ENCODE data around the gene STARD6. TPM values are rescaled to one million over a fixed set of nuclear protein-coding genes. Genes with fewer than 3 reads are reported as not detected.
"Not testable (repeated sequence)": the region's sequence is repeated elsewhere in the genome, so short reads cannot be mapped to it uniquely, and the experiment has no call there.

Gene STARD6
- total RNA-seq, 1 experiment from 2014 or later: not detected

DNA sequence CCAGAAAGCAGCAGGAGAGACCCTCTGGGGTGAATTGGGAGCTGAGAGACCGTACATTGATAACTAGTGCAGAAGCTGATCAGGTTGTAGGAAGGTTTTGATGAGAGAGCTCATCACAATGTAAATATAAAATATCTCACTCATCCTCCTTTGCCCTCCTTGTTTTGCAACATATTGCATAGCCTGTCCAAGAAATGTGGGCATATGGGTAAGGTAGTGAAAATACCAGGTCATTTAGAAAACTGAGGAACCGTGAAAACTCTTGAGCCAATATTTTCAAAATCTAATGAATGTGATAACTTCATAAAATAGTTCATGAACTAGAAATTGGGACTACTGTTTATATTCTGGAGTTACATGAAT is 31.5 kb upstream of the STARD6 start:
- intact Hi-C loops (cut with micrococcal nuclease; ENCODE audit: unreplicated experiment): no loop called here
- Histone ChIP-seq H3K36me3 (ENCODE audit: insufficient read depth, low read length, poor library complexity, severe bottlenecking) (no peaks in the 10 kb centered on the region), H3K27me3 (replicated peaks; ENCODE audit: insufficient read depth, low read depth, low read length, poor library complexity) (no peaks in the 10 kb centered on the region), H3K27ac (ENCODE audit: low read depth, low read length, poor library complexity, severe bottlenecking) (no peak overlapping the region), H3K9me3 (ENCODE audit: low read depth, low read length, poor library complexity, severe bottlenecking) (no peaks in the 10 kb centered on the region), H3K4me1 (ENCODE audit: insufficient read depth, low read length, poor library complexity, severe bottlenecking) (peaks cover 15% of the 10 kb centered on the region), H3K4me3 (ENCODE audit: low read depth, low read length, poor library complexity, severe bottlenecking) (no peak overlapping the region)
- ChIA-PET CTCF (interaction anchor here (0.6 kb wide), 2 partner anchors 590 to 594 kb away, joined by 3 to 4 read pairs; no protein-coding TSS in a partner anchor), POLR2A (ENCODE audit: low non-redundant PET) (no interaction called here)
- TF ChIP-seq EZH2 (IDR thresholded peaks at IDR 0.05; ENCODE audit: borderline replicate concordance, low read depth, low read length, poor library complexity, severe bottlenecking): no peak
- TF ChIP-seq, protein P1, sequence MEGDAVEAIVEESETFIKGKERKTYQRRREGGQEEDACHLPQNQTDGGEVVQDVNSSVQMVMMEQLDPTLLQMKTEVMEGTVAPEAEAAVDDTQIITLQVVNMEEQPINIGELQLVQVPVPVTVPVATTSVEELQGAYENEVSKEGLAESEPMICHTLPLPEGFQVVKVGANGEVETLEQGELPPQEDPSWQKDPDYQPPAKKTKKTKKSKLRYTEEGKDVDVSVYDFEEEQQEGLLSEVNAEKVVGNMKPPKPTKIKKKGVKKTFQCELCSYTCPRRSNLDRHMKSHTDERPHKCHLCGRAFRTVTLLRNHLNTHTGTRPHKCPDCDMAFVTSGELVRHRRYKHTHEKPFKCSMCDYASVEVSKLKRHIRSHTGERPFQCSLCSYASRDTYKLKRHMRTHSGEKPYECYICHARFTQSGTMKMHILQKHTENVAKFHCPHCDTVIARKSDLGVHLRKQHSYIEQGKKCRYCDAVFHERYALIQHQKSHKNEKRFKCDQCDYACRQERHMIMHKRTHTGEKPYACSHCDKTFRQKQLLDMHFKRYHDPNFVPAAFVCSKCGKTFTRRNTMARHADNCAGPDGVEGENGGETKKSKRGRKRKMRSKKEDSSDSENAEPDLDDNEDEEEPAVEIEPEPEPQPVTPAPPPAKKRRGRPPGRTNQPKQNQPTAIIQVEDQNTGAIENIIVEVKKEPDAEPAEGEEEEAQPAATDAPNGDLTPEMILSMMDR (conservative IDR thresholded peaks at IDR 0.05; ENCODE audit: low read depth, low read length): no peak
- no TSS peak for BruUV-seq (replicated peaks)
- DNase-seq (ENCODE audit: low spot score): no peak

DNA sequence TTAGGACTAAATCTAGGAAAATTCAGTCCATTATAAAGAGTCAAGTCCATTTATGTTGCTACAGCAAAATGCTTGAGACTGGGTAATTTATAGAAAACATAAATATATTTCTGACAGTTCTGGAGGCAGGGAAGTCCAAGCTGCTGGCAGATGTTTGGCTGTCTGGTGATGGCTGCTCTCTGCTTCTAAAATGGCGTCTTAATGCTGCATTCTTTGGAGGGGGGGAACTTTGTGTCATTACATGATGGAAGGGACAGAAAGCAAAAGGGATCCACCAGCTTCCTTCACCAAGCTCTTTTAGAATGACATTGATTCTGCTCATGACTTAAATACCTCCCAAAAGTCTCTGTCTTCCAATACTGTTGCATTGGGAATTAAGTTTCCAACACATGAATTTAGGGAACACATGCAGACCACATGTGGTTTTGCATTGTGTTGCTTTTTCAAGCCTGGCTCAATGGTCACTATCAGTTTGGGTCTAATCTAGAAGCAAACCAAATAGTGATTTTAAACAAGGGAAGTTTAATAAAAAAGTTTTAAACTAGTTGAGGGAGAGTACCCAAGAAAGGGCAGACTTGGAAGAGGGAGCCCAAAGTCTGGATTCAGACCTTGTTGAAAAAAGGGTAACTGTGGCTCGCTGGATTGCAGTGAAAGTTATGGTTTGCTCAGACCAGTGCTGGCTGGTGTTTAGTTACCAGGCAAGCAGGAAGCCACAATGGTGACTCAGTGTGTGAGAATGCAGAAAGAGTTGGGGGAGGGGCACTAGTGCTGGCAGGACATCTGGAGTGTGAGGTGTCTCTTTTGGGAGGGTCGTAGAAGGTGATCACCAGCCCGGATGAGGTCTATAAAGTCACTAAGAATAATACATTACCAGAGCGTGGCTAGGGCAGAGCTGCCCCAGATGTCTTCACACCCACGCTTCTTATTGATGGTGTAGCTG is 30.8 kb upstream of the STARD6 start:
- intact Hi-C loops (cut with micrococcal nuclease; ENCODE audit: unreplicated experiment): no loop called here
- POLR2A ChIA-PET (ENCODE audit: low non-redundant PET): no interaction called here
- H3K4me3 ChIP-seq (ENCODE audit: low read depth, low read length, poor library complexity, severe bottlenecking): no peak overlapping the region

DNA sequence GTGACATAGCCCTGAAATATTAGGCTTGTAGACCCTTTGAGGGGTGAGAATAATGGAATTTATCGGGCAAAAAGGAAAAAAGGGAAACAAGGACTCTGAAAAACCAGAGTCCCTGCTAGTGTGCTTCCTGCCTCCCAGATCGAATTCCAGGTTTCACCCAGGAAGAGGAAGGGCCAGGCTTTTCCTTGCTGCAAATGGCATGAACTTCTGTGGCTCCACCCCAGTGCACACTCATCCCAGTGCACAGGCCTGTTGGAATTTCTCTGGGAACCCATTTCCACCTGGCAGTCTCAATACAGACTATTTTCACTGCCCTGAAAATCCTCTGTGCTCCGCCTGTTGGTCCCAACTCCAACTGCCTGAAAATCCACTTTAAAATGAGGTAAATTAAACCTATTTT is 30.0 kb upstream of the STARD6 start:
- no peak for TF ChIP-seq EZH2 (IDR thresholded peaks at IDR 0.05; ENCODE audit: borderline replicate concordance, low read depth, low read length, poor library complexity, severe bottlenecking)
- TF ChIP-seq, protein P1 (conservative IDR thresholded peaks at IDR 0.05; ENCODE audit: low read depth, low read length): no peak
- Histone ChIP-seq H3K9me3 (ENCODE audit: low read depth, low read length, poor library complexity, severe bottlenecking) (no peaks in the 10 kb centered on the region), H3K27me3 (replicated peaks; ENCODE audit: insufficient read depth, low read depth, low read length, poor library complexity) (no peaks in the 10 kb centered on the region), H3K36me3 (ENCODE audit: insufficient read depth, low read length, poor library complexity, severe bottlenecking) (no peaks in the 10 kb centered on the region), H3K4me1 (ENCODE audit: insufficient read depth, low read length, poor library complexity, severe bottlenecking) (peaks cover 15% of the 10 kb centered on the region), H3K4me3 (ENCODE audit: low read depth, low read length, poor library complexity, severe bottlenecking) (no peak overlapping the region), H3K27ac (ENCODE audit: low read depth, low read length, poor library complexity, severe bottlenecking) (no peak overlapping the region)
- CTCF ChIA-PET: no interaction called here
- intact Hi-C loops (cut with micrococcal nuclease; ENCODE audit: unreplicated experiment): no loop called here
- DNase-seq (ENCODE audit: low spot score): no peak
- POLR2A ChIA-PET (ENCODE audit: low non-redundant PET): no interaction called here
- no TSS peak for BruUV-seq (replicated peaks)

More for the DNA sequence above, 30.8 kb upstream of the STARD6 start:
- Histone ChIP-seq H3K27ac (ENCODE audit: low read depth, low read length, poor library complexity, severe bottlenecking) (no peak overlapping the region), H3K9me3 (ENCODE audit: low read depth, low read length, poor library complexity, severe bottlenecking) (no peaks in the 10 kb centered on the region), H3K27me3 (replicated peaks; ENCODE audit: insufficient read depth, low read depth, low read length, poor library complexity) (no peaks in the 10 kb centered on the region), H3K36me3 (ENCODE audit: insufficient read depth, low read length, poor library complexity, severe bottlenecking) (no peaks in the 10 kb centered on the region), H3K4me1 (ENCODE audit: insufficient read depth, low read length, poor library complexity, severe bottlenecking) (peaks cover 15% of the 10 kb centered on the region)
- TF ChIP-seq EZH2 (IDR thresholded peaks at IDR 0.05; ENCODE audit: borderline replicate concordance, low read depth, low read length, poor library complexity, severe bottlenecking): no peak
- TF ChIP-seq, protein P1 (conservative IDR thresholded peaks at IDR 0.05; ENCODE audit: low read depth, low read length): no peak
- CTCF ChIA-PET: interaction anchor here (0.6 kb wide), 1 partner anchor 594 kb away, joined by 4 read pairs; no protein-coding TSS in a partner anchor
- no TSS peak for BruUV-seq (replicated peaks)
- peak; percentile 43 for DNase-seq (ENCODE audit: low spot score)

DNA sequence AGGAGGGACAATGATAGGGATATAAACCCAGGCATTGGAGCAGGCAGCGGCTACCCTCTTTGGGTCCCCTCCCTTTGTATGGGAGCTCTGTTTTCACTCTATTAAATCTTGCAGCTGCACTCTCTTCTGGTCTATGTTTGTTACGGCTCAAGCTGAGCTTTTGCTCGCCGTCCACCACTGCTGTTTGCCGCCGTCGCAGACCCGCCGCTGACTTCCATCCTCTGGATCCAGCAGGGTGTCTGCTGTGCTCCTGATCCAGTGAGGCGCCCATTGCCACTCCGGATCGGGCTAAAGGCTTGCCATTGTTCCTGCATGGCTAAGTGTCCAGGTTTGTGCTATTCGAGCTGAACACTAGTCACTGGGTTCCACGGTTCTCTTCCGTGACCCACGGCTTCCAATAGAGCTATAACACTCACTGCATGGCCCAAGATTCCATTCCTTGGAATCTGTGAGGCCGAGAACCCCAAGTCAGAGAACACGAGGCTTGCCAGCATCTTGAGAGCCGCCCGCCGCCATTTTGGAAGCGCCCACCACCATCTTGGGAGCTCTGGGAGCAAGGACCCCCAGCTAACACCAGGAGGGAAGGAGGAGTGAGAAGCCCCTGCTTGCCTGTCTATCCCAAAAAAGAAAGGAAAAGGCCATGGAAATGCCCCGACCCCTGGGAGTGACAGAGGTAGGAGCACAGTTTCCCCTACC is 29.3 kb upstream of the STARD6 start:
- H3K4me3 ChIP-seq (ENCODE audit: low read depth, low read length, poor library complexity, severe bottlenecking); CTCF ChIA-PET; H3K27ac ChIP-seq (ENCODE audit: low read depth, low read length, poor library complexity, severe bottlenecking); BruUV-seq (replicated peaks); intact Hi-C loops (cut with micrococcal nuclease; ENCODE audit: unreplicated experiment); DNase-seq (ENCODE audit: low spot score); POLR2A ChIA-PET (ENCODE audit: low non-redundant PET); H3K4me1 ChIP-seq (ENCODE audit: insufficient read depth, low read length, poor library complexity, severe bottlenecking); H3K36me3 ChIP-seq (ENCODE audit: insufficient read depth, low read length, poor library complexity, severe bottlenecking); H3K27me3 ChIP-seq (replicated peaks; ENCODE audit: insufficient read depth, low read depth, low read length, poor library complexity); H3K9me3 ChIP-seq (ENCODE audit: low read depth, low read length, poor library complexity, severe bottlenecking): not testable (repeated sequence)
